Calu3 (cell line): ENCODE results near the gene TTLL10. TPM values are rescaled to one million over a fixed set of nuclear protein-coding genes. Genes with fewer than 3 reads are reported as not detected.
A peak's percentile ranks its signal among the peaks of the same experiment; 100 is the strongest.

Experiments used
- BruUV-seq: library from RNA; stranded (reverse); fragments of 400-500 nt; replicated peaks from 2 replicates; lab custom pipeline; 2021; lab: Mats Ljungman, UMichigan
- CTCF ChIA-PET: fragments of 300-600 bp; sonication (Branson Sonifier 250); formaldehyde crosslinking; loops from one replicate; lab custom pipeline; 2022; ENCODE audit warnings: antibody characterized with exemption; lab: Charles Lee
- DNase-seq: peaks from one replicate; pipeline ENCODE4 v3.0.0; 2022
- H3K27ac Mint-ChIP-seq: one replicate; pipeline ENCODE4 v1.8.0; 2022; ENCODE audit warnings: mixed read lengths; ENCODE audit not compliant: unreplicated experiment
- H3K27me3 Mint-ChIP-seq: one replicate; pipeline ENCODE4 v1.8.0; 2022; ENCODE audit warnings: mixed read lengths; ENCODE audit not compliant: unreplicated experiment
- H3K36me3 Mint-ChIP-seq: one replicate; pipeline ENCODE4 v1.8.0; 2022; ENCODE audit warnings: mild to moderate bottlenecking, moderate library complexity, mixed read lengths; ENCODE audit not compliant: insufficient read depth, unreplicated experiment
- H3K4me1 Mint-ChIP-seq: one replicate; pipeline ENCODE4 v1.8.0; 2022; ENCODE audit warnings: mild to moderate bottlenecking, low read depth, mixed read lengths; ENCODE audit not compliant: unreplicated experiment
- H3K4me3 Mint-ChIP-seq: one replicate; pipeline ENCODE4 v1.8.0; 2022; ENCODE audit warnings: mild to moderate bottlenecking, low read depth, moderate library complexity, mixed read lengths; ENCODE audit not compliant: unreplicated experiment
- H3K9me3 Mint-ChIP-seq: one replicate; pipeline ENCODE4 v1.8.0; 2022; ENCODE audit warnings: low read depth, mixed read lengths; ENCODE audit not compliant: unreplicated experiment
- CTCF ChIP-seq: fragments of 200-600 bp; IDR thresholded peaks from one replicate; pipeline ENCODE4 v1.8.0; 2022; ENCODE audit warnings: antibody characterized with exemption; ENCODE audit not compliant: unreplicated experiment
- intact Hi-C: fragments of 100-400 bp; cut with micrococcal nuclease; formaldehyde crosslinking; loops from one replicate; pipeline ENCODE4 v1.10.0; 2022; ENCODE audit not compliant: unreplicated experiment
- total RNA-seq: library from RNA; stranded (reverse); gene quantifications from 2 replicates; pipeline ENCODE4 v1.2.3, GENCODE V29; 2022

Gene TTLL10
- total RNA-seq, 1 experiment from 2014 or later, result 3.5 TPM

DNA sequence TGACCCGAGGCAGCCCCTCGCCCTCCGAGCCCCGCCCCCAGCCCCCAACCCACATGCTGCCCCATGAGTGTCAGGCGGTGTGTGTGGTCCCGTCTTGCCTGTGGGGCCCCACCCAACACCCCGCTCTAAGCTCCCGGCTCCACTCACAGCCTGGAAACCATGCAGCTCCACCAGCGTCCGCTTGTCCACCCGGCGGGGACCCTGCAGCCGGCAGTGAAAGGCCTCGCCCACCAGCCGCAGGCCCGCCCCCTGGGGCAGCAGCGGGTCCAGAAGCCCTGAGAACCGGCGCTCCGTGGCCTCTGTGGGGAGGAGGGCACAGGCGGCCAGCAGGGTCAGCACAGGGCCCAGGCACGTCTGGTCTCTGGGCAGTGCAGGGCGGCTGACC, 70.1 kb downstream of the TTLL10 start:
- Mint-ChIP-seq H3K27me3 (no peaks in the 10 kb centered on the region), H3K9me3 (no peaks in the 10 kb centered on the region), H3K36me3 (peaks cover 19% of the 10 kb centered on the region), H3K4me1 (no peaks in the 10 kb centered on the region), H3K27ac (no peak overlapping the region), H3K4me3 (peak overlapping the region; percentile 36)
- CTCF ChIA-PET, result no interaction called here
- no TSS peak for BruUV-seq
- intact Hi-C loops, result no loop called here
- TF ChIP-seq CTCF, result no peak
- DNase-seq, result no peak

DNA sequence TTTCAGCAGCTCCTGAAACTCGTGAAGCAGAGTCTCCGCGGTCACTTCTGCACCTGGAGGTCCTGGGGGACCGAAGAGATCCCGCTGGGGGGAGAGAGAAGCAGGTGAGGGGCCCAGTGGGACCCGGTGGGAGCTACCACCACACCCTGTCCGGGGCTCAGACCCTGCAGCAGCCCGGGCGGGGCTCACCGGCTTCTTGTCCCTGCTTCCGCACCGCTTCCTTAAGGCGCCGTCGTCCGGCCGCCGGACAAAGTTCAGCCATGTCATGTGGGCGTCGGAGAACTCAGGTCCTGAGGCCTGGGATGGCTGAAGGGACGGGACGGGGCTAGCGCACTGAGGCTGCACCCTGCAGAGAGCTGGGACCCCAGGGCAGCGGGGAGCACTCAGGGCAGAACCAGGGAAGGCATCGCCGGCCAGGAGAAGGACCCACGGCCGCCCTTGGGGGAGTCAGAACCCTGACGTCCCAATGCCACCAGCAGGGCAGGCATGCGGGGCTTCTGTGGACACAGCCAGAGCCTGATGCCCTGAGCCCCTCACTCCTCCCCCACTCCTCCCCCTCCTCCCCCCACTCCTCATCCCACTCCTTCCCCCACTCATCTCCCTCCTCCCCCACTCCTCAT, 70.6 kb downstream of the TTLL10 start:
- no peak overlapping the region for H3K27ac Mint-ChIP-seq
- intact Hi-C loops, result no loop called here
- CTCF ChIA-PET, result no interaction called here
- H3K4me3 Mint-ChIP-seq, result peak overlapping the region; percentile 36
- H3K4me1 Mint-ChIP-seq, result no peaks in the 10 kb centered on the region
- H3K27me3 Mint-ChIP-seq, result no peaks in the 10 kb centered on the region
- no peak for TF ChIP-seq CTCF
- no TSS peak for BruUV-seq
- H3K9me3 Mint-ChIP-seq, result no peaks in the 10 kb centered on the region
- DNase-seq, result peak; percentile 55
- H3K36me3 Mint-ChIP-seq, result peaks cover 15% of the 10 kb centered on the region

- Mint-ChIP-seq H3K27ac (no peak overlapping the region), H3K4me3 (no peak overlapping the region), H3K36me3 (peaks cover 12% of the 10 kb centered on the region), H3K9me3 (no peaks in the 10 kb centered on the region), H3K27me3 (no peaks in the 10 kb centered on the region), H3K4me1 (no peaks in the 10 kb centered on the region)
- no peak for DNase-seq
- intact Hi-C loops, result loop anchor here (5.0 kb wide), 1 partner anchor 123 kb away; no protein-coding TSS in a partner anchor
- BruUV-seq, result no TSS peak
- no peak for TF ChIP-seq CTCF
- CTCF ChIA-PET, result no interaction called here
Measured at GRCh38 chr1:1245178-1245816, 71.6 kb downstream of the TTLL10 start.

- Mint-ChIP-seq H3K36me3 (peaks cover 12% of the 10 kb centered on the region), H3K9me3 (no peaks in the 10 kb centered on the region)
Measured at GRCh38 chr1:1245817-1246576, 72.3 kb downstream of the TTLL10 start.

More at GRCh38 chr1:1245817-1246576, 72.3 kb downstream of the TTLL10 start:
- intact Hi-C loops, result loop anchor here (5.0 kb wide), 1 partner anchor 124 kb away; no protein-coding TSS in a partner anchor
- no TSS peak for BruUV-seq
- TF ChIP-seq CTCF, result no peak
- no peak overlapping the region for H3K27ac Mint-ChIP-seq
- no peaks in the 10 kb centered on the region for H3K27me3 Mint-ChIP-seq
- no peaks in the 10 kb centered on the region for H3K4me1 Mint-ChIP-seq
- H3K4me3 Mint-ChIP-seq, result no peak overlapping the region
- DNase-seq, result no peak
- CTCF ChIA-PET, result no interaction called here
